NCI-H345 (cell line): ENCODE data around the gene TNS1.

Experiments used
- DNase-seq: peaks from one replicate; lab custom pipeline; 2025; lab: John Stamatoyannopoulos, UW

TNS1 gene

DNA sequence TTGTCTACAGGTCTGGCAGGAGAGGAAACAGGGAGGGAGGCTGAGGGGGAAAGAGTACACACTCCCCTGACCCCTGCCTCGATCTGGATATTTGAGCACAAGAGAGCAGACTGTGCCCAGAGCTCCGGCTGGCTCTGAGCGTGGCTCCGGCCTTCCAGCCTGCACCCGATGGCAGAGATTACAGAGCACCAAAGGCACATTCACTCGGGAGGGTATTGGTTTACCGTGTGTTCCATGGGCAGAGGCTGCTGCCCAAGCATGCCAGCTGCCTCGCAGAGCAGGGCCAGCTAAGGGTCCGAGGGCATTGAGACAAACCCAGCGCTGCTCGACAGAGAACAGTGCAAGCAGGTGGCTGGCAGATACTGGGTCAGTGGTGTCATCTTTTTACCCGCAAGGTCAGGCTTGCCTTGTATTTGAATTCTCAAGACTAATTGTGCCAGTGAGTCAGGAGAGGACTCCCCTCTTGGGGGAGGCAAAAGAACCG, 132.2 kb downstream of the TNS1 start:
- DNase-seq: no peak

DNA sequence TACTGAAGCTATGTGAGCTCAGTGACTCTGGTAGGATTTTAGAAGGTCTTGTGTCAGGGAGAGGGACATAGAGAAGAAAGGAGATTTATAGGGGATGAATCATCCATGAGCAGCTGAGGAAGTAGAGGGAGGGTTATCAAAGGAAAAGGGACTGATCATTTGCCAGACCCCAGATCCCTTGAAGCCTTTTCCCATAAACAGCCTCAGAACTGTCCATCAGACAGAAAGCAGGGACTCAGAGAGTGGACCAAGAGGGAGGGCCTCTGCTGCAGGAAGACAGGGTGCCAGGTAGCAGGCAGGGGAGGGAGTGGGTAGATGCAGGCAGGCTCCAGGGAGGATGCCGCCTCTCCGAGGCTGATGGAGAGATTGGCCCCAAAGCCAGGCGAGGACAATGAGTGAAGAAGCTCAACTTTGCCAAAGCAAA, 133.9 kb downstream of the TNS1 start:
- DNase-seq: no peak

DNA sequence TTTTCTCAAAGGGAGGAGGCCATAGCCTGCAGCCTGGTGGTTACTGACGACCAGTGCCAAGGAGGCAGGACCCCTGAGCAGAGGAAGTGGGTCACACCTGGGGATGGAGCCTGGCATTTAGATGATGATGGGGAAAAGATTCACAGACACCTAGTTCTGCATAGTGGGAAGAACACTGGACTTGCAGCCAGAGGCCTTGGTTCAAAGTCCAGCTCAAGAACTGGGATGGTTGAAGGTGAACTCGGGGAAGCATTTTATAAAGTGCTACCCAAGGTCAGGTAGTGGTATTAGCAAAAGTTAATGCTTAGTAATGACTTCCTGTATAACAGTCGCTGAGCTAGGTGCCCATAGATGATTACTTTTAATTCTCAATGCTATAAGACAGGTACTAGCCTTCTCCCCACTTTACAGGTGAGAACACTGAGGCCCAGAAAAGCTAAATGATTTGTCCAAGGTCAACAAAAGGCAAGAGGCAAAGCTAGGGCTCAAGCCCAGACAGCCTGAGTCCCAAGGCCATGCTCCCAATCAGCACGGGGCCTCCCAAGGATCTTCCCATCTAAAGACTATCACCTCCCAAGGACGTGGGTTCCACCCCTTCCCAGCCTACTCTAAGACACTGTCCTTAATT, 134.4 kb downstream of the TNS1 start:
- DNase-seq: no peak

DNA sequence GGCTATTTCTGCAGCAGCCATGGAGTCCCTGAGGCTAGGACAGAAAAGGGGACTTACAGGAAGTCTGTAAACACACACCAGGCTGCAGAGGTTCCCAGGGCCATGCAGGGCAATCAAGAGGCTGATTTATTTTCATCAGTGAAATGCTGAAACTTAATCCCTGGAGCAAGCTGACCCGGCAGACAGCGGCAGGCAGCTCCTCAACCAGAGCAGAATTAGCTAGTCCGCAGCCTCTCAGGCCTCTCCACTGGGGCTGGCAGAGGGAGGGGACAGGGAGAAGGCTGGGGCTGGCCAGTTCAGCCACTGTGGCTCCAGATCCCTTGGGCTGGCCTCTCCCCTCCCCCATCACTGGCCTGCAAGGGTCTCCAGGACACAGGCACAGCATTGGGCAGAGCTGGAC, 136.3 kb downstream of the TNS1 start:
- no peak for DNase-seq

DNA sequence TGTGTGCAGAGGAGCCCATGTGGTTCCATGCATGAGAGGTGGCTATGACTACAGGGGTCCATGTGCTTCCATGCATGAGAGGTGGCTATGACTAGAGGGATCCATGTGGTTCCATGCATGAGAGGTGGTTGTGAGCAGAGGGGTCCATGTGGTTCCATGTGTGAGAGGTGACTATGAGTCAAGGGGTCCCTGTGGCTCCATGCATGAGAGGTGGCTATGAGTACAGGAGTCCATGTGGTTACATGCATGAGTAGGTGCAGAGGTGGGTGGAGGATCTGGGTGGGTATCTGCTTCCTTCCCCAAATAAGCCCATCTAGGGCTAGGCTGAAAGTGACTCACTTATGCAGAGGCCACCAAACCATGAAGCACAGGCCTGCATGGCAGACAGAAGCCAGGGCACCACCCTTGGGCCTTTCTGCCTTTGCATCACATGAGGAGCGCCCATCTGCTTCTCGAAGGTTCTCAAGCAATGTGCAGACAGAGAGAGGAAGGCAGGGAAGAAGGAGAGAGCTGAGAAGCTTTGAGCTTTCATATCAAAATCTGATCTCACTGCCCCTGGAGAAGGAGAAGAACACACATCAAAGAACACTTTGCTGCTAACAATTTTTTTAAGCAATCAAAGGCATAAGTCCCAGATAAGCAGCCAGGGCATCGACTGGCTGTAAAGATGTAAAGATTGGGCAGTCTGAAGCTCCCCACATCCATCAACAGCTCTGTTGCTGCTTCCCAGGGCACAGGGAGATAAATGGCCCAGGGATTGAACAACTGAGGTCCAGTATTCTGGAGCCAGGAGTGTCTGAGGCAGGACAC, 137.6 kb downstream of the TNS1 start:
- DNase-seq: no peak

DNA sequence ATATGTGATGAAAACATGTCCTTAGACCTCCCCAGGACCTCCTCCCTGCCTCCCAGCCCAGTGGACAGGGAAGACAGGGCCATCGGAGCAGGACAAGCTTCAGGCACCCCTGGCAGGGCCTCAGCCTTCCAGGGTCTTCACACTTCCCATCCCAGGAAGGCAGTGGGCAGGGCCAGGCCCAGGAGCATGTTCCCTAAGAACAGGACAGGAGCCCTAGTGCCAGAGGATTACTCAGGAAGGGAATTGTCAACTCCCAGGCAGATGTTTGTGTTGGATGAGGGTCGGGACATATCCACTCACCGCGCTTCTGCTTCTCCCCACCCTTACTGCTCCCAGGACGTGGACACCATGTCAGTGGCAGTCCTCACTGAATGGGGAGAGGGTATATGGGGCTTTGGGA, 138.9 kb downstream of the TNS1 start:
- DNase-seq: no peak

DNA sequence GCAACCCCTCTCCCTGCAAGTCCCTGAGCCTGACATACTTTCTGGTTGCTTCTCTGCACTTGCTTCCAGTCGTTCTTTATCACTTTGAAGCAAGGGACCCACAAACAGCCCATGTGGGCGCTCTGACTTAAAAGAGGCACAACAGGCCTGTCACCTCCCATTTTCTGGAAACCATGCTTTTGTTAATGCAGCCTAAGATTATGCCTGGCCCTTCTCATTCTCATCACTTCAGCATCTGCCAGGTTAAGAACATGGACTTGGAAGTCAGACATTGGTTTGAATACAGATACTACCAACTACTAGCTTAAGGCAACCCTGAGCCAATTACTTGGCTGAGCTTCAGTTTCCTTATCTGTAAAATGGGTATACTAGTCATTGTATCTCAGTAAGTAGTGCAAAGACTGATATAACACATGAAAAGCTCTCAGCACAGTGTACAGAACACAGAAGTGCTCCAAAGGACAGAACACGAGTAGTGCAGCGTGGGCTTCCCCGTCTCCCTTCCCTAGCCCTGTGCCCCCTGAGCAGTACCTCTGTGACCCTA, 141.4 kb downstream of the TNS1 start:
- DNase-seq: no peak

DNA sequence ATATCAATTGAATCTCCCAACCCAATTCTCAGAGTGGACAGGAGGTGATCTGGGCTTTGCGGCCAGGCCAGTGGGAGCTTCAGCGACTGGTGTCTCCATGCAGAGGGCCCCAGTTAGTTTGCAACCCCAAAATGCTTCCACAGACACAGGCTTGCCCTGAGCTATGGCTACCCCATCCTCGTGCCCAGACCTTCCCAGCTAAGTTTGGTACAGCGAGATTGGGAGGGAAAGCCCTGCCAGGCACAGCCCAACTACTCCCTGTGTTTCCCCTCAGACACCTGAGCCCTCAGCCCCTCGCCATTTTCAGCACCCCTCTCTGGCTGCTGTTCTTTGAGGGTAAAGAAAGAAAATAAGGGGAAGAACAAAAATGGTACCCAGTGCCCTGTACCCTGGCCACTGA, 142.9 kb downstream of the TNS1 start:
- no peak for DNase-seq

DNA sequence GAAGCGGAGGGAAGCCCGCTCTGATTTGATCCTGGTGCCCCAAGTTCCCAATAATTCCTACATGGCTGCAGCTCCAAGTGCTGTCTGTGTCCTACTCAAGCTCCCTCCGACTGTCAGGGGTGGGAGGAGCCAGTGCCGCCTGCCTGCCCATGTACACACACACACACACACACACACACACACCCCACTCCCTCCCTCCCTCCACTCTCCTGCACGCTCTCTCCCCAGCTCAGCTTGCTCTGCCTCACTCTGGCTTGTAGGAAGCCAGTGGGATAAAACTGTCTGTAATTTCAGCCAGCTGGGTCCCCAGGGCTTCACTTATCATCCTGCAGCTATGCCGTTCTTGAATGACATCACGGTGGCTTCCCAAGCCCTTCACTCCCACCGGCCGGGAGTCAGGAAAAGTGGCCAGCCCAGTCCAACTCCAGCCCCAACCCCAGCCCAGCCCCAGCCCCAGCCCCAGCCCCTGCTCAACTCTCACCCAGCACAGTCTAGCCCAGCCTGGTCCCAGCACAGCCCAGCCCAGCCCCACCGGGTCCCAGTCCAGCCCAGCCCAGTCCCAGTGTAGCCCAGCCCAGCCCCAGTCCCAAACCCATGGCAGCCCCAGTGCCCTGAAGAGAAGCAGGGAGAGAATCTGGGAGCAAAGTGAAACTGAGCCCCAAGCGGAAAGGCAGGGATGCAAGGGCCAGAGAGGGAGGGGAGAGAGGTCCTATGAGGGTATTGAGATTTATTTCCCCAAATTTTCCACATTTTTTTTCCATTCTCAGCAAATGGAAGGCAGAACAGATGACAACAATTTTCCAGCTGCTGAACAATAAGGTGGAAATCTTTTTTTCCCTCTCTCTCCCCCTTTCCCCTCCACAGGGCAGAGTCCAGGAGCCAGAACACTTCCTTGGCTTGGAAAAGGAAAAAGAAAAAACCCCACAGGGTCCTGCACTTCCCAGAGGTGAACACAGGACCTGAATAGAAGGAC, 144.0 kb downstream of the TNS1 start:
- peak; percentile 40 for DNase-seq

DNA sequence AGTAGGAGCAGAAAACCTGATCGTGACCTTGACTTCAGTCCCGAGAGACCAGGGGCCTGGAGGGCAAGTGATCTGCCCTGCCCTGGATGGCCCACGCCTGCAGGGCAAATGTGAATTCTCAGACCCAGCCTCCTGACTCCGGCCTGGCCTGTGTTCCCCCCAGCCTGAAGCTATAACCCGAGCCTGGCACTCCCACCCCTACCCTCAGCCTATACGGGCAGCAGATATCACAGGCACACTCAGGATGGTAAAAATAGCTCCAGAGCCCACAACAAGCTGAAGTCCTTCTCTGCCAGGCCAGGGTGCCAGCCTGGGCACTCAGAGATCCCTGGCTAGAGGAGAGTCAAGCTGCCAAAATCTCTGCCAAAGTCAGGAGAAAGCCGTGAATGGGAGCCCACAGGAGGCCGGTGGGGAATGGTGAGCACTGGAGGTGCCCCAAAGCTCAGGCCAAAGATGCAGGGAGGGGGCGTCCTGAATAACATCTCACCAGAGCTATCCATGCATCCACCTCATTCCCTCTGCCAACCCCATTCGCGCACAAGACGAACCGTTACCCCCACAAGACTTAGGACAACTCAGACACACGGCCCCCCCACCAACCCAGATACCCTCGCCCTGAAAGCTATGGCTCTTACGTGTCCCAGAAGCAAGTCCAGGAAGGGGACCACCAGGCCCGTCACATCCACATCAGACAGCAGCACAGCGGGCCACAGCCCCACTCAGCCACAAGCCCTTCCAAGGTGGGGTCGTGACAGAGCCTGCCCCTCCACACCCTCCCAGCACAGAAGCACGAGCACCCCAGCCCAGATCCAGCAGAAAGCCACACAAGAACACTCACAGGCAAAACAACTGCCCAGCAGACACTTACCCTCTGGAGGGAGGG, 144.9 kb downstream of the TNS1 start:
- no peak for DNase-seq

DNA sequence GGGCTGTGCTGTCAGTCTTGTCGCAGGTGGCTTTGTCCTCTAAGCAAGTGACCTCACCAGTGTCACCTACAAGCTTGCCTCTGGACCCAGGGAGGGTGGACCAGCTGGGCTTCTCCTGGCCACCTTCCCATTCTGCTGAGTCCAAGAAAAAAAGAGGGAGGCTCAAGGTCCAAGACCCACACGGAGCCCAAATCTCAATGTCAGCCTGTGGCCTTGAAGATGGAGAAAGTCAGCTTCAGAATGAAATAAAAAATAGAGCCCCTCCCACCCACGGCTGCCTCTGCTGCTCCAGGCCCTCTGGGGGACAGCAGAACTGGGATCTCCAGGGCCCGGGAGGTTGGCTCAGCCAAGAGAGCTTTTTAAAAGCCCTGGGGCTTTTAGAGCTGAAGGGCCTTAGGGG, 145.9 kb downstream of the TNS1 start:
- DNase-seq: no peak

DNA sequence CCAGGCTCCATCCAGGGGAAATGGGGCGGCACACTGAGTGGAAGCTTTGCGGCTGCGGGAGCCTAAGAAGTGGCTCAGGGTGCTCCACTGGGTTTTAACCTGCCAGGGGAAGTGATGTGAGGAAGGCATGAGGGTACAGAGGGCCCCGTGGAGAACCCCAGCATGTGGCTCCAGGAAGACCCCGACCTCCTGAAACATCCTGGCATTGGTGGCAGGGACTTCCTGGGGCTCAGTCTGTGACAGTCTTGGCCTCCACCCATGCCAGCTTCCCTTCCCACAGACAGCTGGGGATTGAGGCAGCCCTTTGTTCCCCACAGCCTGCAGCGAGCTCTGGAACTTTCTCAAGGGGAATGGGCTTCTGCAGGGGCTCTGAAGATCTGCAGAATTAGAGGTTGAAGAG, 146.6 kb downstream of the TNS1 start:
- no peak for DNase-seq

DNA sequence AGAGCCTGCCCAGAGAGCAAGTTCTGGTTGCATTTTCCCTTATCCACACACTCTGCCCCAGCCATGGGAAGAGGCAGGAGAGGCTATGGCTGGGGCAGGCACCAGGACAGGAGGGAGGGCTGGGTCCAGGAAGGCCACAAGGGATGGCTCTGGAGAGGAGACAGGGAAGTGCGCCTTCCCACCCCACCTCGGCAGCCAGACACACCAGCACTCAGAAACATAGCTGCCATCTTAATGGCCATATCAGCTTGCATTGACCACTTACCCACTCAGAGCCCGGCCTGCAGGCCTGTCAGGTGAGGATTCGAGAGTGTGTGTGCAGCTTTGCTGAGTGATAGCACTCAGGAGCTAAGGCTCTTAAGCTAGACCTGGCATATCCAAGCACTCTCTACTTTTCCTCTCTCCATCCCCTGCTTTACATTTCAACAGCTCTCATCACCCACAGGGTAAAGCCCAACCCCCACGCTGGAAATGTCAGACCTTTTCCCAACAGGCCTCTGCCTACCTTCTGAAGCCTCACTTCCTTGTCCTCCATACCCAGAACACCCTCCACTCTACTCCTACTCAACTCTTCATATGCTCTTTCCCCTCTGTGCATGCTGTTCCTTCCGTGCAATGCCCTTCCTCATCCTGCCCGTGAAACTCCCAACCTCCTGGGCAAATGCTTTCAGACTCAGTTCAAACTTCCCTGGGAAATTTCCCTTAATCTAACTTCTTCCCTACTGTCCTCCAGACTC, 147.9 kb downstream of the TNS1 start:
- DNase-seq: no peak

DNA sequence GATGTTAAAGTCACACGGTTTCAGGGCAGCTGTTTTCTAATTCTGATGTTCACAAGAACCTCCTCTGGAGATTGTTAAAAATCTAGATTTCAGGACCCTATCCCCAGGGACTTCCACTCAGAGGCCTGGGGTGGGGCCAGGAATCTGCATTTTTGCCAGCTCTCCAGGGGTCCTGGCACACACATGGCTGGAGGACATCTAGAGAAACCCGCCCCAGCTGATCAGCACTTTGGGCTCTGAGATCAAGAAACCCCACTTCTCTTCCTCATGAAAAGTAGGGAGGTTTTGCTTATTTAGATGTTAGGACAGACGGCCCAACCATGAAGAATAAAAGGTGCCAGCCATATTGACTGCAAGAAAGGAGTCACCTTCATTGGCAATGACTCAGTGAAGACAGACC, 148.8 kb downstream of the TNS1 start:
- no peak for DNase-seq

DNA sequence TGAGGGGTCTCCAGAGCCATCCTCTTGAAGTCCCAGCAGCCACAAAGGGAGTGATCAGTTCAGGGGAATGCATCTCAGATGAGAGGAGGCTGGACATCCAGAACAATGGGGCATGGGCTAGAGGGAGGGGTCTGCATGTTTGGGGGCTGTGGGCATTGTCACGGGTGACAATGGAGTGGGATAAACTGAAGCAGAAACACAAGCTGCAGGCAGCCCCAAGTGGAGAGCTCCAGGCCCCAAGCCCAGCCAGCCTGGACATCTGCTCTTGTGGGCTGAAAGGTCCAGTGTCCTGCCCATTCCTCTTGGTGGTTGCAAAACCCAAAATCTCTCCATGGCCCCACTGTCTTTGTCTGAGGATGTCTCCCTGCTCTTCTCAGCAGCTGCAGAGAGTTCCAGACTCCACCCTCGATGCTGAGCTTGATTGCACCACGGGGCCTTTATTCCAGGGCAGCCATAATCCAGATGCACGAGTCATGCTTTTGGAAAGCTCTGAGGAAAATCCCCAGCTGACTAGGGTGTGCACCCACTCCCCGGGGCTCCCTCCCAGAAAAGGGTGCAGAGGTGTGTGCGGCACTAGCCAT, 149.4 kb downstream of the TNS1 start:
- no peak for DNase-seq

DNA sequence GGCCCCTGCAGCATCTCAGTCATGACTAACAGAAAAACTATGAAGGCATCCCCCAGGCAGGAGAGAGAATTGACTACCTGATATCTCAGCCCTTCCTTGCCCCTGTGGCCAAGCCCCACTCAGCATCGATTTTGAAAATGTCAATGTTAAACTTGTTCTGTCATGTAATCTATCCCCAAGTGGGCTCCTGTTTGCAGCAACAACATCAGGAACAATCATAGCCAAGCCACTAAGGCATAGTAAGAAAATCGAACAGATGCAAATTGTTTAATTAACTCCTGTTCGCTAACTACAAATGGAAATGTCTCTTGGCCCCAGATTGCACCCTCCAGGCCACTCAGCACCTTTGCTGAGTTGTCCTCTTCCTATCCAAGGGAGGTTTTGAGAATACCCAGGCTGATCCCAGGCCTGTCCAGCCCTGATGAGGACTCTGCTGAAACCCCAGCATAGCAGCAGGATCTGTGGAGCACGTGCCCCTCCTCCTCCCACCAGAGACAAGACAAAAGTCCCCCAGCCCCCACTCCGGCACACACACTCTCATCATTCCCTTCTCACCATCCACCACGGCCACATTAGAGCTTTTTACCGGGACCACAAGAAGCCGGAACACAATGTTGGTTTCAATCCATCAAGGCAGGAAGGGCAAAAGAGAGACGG, 150.1 kb downstream of the TNS1 start:
- no peak for DNase-seq

DNA sequence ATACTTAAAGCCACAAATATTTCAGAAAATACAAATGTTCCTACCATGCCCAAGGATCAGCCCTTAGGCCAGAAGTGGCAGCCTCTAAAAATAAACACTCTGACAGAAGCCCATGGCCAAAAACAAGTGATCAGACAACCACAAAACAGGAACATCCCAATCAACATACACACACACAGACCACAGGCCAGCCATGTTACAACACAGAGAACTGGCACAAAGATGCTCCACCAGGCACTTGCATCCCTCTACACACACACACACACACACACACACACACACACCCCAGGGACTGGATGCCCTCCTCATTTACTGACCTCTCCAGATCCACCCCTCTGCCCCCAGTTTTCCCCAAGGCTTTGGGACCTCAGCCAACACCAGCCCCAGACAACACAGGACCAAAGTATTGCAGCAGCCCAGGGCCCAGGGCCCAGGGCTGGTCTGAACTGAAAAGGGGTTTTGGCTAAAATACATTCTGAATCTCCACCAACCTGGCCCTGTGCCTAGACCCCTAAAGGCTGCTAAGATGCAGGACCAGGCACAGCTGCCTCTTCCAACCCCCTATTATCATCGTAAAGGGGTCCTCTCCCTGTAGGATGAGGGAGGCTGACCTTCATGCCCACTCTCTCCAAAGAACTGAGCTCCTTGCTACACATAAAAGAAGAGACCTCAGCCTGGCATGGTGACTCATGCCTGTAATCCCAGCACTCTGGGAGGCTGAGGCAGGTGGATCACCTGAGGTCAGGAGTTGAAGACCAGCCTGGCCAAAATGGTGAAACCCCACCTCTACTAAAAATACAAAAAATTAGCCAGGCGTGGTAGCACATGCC, 151.4 kb downstream of the TNS1 start:
- DNase-seq: no peak

DNA sequence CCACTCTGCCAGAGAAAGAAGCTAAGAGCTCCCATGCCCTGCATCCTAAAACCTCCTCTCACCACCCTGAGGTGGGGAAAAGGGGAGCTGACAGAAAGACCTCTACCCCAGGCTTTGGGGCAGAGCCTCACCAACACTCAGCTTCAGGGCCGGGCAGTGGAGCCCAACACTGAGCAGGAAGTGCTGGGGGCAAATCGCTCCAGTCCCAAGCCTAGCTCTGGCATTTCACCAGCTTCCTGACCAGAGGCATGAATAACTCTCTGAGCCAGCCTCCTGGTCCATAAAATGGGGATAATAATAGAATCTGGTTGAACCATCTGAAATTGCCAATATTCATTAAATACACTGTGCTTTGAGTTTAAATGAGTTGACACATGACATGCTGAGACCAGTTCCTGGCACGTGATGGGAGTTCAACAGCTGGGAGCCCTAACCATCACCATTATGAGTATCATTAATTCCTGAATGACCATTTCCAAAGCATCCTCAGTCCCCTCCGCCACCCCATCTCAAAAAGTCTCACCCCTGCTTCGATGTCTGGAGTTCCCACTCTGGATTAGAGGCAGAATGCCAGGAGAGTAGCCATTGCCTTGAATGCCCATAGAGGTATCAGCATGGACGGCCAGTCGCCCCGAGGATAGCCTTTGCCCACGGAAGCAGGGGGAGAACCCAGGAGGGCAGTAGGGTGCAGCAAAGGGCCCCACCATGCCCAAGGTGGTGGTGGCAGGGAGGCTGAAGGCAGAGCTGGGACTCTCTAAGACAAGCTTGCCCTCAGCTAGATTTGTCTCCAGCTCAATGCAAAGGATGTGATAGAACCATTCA, 153.4 kb downstream of the TNS1 start:
- DNase-seq: no peak
